Measurements from ENCODE around the gene CSRP1. TPM values are rescaled to one million over a fixed set of nuclear protein-coding genes. Genes with fewer than 3 reads are reported as not detected.

CSRP1 gene
- total RNA-seq, 1 experiment from 2014 or later: 14.3 TPM

DNA sequence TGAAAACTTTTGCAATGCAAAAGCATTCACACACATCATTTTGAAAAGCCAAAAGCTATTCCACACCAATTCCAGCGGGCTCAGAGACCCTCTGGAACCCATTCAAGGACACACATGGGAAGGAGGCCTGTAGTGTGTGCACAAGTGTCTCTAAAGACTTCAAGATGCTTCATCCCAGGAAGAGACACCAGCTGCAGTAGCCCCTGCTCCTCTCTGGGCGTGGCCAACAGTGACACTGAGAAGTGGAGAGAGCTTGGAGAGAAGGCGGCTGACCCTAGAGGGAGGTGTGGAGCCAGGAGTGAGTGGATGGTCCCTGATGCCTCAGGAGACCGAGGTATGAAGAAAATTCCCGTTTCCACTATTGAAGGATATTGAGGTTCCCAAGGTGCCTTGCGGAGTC, 70.5 kb downstream of the CSRP1 start (continued):
- no peak for TF ChIP-seq ZNF532 (CRISPR knock-in tag; IDR thresholded peaks at IDR 0.05; ENCODE audit: borderline replicate concordance)
- TF ChIP-seq EMX1 (CRISPR knock-in tag; IDR thresholded peaks at IDR 0.05): no peak
- TF ChIP-seq MXD4 (CRISPR knock-in tag; IDR thresholded peaks at IDR 0.05; ENCODE audit: borderline replicate concordance): no peak

DNA sequence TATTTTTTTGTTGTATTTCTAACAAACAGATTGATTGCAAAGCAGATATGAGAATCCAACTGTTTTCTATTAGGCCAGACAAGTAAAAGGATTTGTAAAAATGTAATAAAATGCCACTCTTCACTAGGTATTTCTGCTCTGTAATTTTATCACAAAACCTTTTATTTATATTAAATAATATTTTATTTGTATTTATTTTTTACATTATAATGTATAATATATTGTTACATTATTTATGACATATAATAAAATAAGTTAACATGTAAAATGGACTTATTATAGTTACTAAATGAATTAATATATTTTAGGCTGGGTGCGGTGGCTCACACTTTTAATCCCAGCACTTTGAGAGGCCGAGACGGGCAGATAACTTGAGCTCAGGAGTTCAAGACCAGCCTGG, 72.7 kb downstream of the CSRP1 start:
- H3K4me3 Mint-ChIP-seq: no peak overlapping the region
- H3K4me1 Mint-ChIP-seq: peaks cover 15% of the 10 kb centered on the region
- no peaks in the 10 kb centered on the region for H3K9me3 Mint-ChIP-seq
- no peaks in the 10 kb centered on the region for H3K27me3 Mint-ChIP-seq (ENCODE audit: low read depth)
- DNase-seq (ENCODE audit: low spot score) (no peak), ATAC-seq (no peak)
- TF ChIP-seq SMAD3 (CRISPR knock-in tag; IDR thresholded peaks at IDR 0.05; ENCODE audit: borderline replicate concordance): no peak
- no peak for TF ChIP-seq NFATC4 (CRISPR knock-in tag; IDR thresholded peaks at IDR 0.05)
- TF ChIP-seq HMGA2 (CRISPR knock-in tag; IDR thresholded peaks at IDR 0.05): peak; percentile 94
- POLR2A ChIA-PET: no interaction called here
- H3K36me3 Mint-ChIP-seq: no peaks in the 10 kb centered on the region
- CTCF ChIA-PET: interaction anchor here (0.6 to 4.8 kb wide), 7 partner anchors 14 to 918 kb away, joined by 3 to 195 read pairs (median 20); no protein-coding TSS in a partner anchor
- no peak overlapping the region for H3K27ac Mint-ChIP-seq

- Mint-ChIP-seq H3K4me3 (no peak overlapping the region), H3K4me1 (peaks cover 15% of the 10 kb centered on the region), H3K9me3 (no peaks in the 10 kb centered on the region), H3K27me3 (ENCODE audit: low read depth) (no peaks in the 10 kb centered on the region), H3K27ac (no peak overlapping the region), H3K36me3 (no peaks in the 10 kb centered on the region)
- CTCF ChIA-PET: interaction anchor here (1.1 to 4.8 kb wide), 8 partner anchors 13 to 174 kb away, joined by 3 to 195 read pairs (median 10); no protein-coding TSS in a partner anchor
- ATAC-seq (no peak), DNase-seq (ENCODE audit: low spot score) (no peak)
- POLR2A ChIA-PET: no interaction called here
- TF ChIP-seq, protein P1, sequence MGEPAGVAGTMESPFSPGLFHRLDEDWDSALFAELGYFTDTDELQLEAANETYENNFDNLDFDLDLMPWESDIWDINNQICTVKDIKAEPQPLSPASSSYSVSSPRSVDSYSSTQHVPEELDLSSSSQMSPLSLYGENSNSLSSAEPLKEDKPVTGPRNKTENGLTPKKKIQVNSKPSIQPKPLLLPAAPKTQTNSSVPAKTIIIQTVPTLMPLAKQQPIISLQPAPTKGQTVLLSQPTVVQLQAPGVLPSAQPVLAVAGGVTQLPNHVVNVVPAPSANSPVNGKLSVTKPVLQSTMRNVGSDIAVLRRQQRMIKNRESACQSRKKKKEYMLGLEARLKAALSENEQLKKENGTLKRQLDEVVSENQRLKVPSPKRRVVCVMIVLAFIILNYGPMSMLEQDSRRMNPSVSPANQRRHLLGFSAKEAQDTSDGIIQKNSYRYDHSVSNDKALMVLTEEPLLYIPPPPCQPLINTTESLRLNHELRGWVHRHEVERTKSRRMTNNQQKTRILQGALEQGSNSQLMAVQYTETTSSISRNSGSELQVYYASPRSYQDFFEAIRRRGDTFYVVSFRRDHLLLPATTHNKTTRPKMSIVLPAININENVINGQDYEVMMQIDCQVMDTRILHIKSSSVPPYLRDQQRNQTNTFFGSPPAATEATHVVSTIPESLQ (CRISPR knock-in tag; IDR thresholded peaks at IDR 0.05): no peak
- TF ChIP-seq NFATC4 (CRISPR knock-in tag; IDR thresholded peaks at IDR 0.05) (no peak), ZNF425 (CRISPR knock-in tag; conservative IDR thresholded peaks at IDR 0.05) (no peak), ZNF138 (CRISPR knock-in tag; conservative IDR thresholded peaks at IDR 0.05) (no peak), ELF4 (CRISPR knock-in tag; IDR thresholded peaks at IDR 0.05; ENCODE audit: low read depth) (no peak), GABPB1 (CRISPR knock-in tag; IDR thresholded peaks at IDR 0.05) (no peak), NFE2L1 (CRISPR knock-in tag; IDR thresholded peaks at IDR 0.05) (no peak), TEAD4 (CRISPR knock-in tag; IDR thresholded peaks at IDR 0.05) (no peak), ETV6 (CRISPR knock-in tag; IDR thresholded peaks at IDR 0.05) (no peak), AR (CRISPR knock-in tag; IDR thresholded peaks at IDR 0.05) (no peak)
- TF ChIP-seq, protein P2, sequence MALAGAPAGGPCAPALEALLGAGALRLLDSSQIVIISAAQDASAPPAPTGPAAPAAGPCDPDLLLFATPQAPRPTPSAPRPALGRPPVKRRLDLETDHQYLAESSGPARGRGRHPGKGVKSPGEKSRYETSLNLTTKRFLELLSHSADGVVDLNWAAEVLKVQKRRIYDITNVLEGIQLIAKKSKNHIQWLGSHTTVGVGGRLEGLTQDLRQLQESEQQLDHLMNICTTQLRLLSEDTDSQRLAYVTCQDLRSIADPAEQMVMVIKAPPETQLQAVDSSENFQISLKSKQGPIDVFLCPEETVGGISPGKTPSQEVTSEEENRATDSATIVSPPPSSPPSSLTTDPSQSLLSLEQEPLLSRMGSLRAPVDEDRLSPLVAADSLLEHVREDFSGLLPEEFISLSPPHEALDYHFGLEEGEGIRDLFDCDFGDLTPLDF (CRISPR knock-in tag; IDR thresholded peaks at IDR 0.05): no peak
- TF ChIP-seq, protein P3, sequence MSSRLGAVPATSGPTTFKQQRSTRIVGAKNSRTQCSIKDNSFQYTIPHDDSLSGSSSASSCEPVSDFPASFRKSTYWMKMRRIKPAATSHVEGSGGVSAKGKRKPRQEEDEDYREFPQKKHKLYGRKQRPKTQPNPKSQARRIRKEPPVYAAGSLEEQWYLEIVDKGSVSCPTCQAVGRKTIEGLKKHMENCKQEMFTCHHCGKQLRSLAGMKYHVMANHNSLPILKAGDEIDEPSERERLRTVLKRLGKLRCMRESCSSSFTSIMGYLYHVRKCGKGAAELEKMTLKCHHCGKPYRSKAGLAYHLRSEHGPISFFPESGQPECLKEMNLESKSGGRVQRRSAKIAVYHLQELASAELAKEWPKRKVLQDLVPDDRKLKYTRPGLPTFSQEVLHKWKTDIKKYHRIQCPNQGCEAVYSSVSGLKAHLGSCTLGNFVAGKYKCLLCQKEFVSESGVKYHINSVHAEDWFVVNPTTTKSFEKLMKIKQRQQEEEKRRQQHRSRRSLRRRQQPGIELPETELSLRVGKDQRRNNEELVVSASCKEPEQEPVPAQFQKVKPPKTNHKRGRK (CRISPR knock-in tag; IDR thresholded peaks at IDR 0.05; ENCODE audit: borderline replicate concordance): no peak
Measured at GRCh38 chr1:201433609-201434008, 73.3 kb downstream of the CSRP1 start.
